Putamen (tissue), 1 donor: Measurements from ENCODE around the gene PLEKHM3.
"Not testable (repeated sequence)": the region's sequence is repeated elsewhere in the genome, so short reads cannot be mapped to it uniquely, and the experiment has no call there.

Experiments used
- DNase-seq: peaks from one replicate; pipeline ENCODE4 v3.0.0-alpha.2; 2016; ENCODE audit warnings: low spot score

Gene PLEKHM3

GRCh38 chr2:208036357-208036756 lies 11.0 kb upstream of the PLEKHM3 start:
- DNase-seq: no peak

GRCh38 chr2:208034503-208035140 lies 9.3 kb upstream of the PLEKHM3 start:
- no peak for DNase-seq

GRCh38 chr2:208033701-208034502 lies 8.6 kb upstream of the PLEKHM3 start:
- no peak for DNase-seq

- DNase-seq: no peak
Measured at GRCh38 chr2:208031608-208032019, 6.3 kb upstream of the PLEKHM3 start.

- DNase-seq: no peak
Measured at GRCh38 chr2:208025814-208026184, 472 bp upstream of the PLEKHM3 start.

GRCh38 chr2:208024091-208024490 lies 1.2 kb downstream of the PLEKHM3 start:
- DNase-seq: no peak

GRCh38 chr2:208020253-208020652 lies 5.1 kb downstream of the PLEKHM3 start:
- DNase-seq: no peak

GRCh38 chr2:208018124-208018712 lies 7.1 kb downstream of the PLEKHM3 start:
- DNase-seq: not testable (repeated sequence)

- no peak for DNase-seq
Measured at GRCh38 chr2:208017721-208018120, 7.6 kb downstream of the PLEKHM3 start.

- DNase-seq: no peak
Measured at GRCh38 chr2:208015475-208015874, 9.9 kb downstream of the PLEKHM3 start.

- no peak for DNase-seq
Measured at GRCh38 chr2:208013285-208014178, 11.8 kb downstream of the PLEKHM3 start.

- no peak for DNase-seq
Measured at GRCh38 chr2:208012449-208012848, 12.9 kb downstream of the PLEKHM3 start.

GRCh38 chr2:208010506-208010905 lies 14.8 kb downstream of the PLEKHM3 start:
- DNase-seq: no peak

GRCh38 chr2:208006833-208007232 lies 18.5 kb downstream of the PLEKHM3 start:
- DNase-seq: no peak

- DNase-seq: no peak
Measured at GRCh38 chr2:208006337-208006736, 19.0 kb downstream of the PLEKHM3 start.

GRCh38 chr2:208001924-208002323 lies 23.4 kb downstream of the PLEKHM3 start:
- no peak for DNase-seq

- no peak for DNase-seq
Measured at GRCh38 chr2:208000701-208001395, 24.5 kb downstream of the PLEKHM3 start.

- no peak for DNase-seq
Measured at GRCh38 chr2:207996848-207997247, 28.5 kb downstream of the PLEKHM3 start.

- no peak for DNase-seq
Measured at GRCh38 chr2:207995887-207996286, 29.4 kb downstream of the PLEKHM3 start.

GRCh38 chr2:207993151-207993763 lies 32.1 kb downstream of the PLEKHM3 start:
- DNase-seq: no peak

GRCh38 chr2:207991944-207992343 lies 33.4 kb downstream of the PLEKHM3 start:
- no peak for DNase-seq
